K562 (cell line): ENCODE results near the gene TSPAN32. TPM values are rescaled to one million over a fixed set of nuclear protein-coding genes. Genes with fewer than 3 reads are reported as not detected.
A peak's percentile ranks its signal among the peaks of the same experiment; 100 is the strongest.

Source experiments
- BRCA1 ChIP-seq, 2 experiments: fragments of 450-650 bp in 1 of 2; sonication (generic) in 1 of 2; formaldehyde crosslinking in 1 of 2; IDR thresholded peaks; 2 replicates each; pipeline versions ENCODE4 v1.5.0 to v1.6.1; 2017 to 2020; ENCODE audit warnings: mild to moderate bottlenecking in 1 of 2, missing genetic modification reagents in 1 of 2
- CCAR2 ChIP-seq: fragments of 200-400 bp; formaldehyde crosslinking; IDR thresholded peaks from 2 replicates; pipeline ENCODE4 v1.6.1; 2017; ENCODE audit warnings: mild to moderate bottlenecking, low read depth, low read length
- CTBP1 ChIP-seq: fragments of 450-650 bp; IDR thresholded peaks from 2 replicates; pipeline ENCODE4 v1.6.1; 2016; ENCODE audit warnings: borderline replicate concordance
- DEAF1 ChIP-seq: fragments of 450-650 bp; formaldehyde crosslinking; IDR thresholded peaks from 2 replicates; pipeline ENCODE4 v1.4.0; 2020; ENCODE audit warnings: mild to moderate bottlenecking, moderate library complexity
- ETV5 ChIP-seq: sonication (generic); formaldehyde crosslinking; IDR thresholded peaks from 2 replicates; pipeline ENCODE4 v1.4.0; 2020; ENCODE audit warnings: low read depth, mild to moderate bottlenecking, missing genetic modification reagents
- HDAC1 ChIP-seq, 2 experiments: fragments of 450-650 bp; IDR thresholded peaks; 2 replicates each; pipeline ENCODE4 v1.6.1; 2016 to 2017; ENCODE audit warnings: inconsistent platforms in 1 of 2, mild to moderate bottlenecking in 1 of 2, moderate library complexity in 1 of 2
- HOXB6 ChIP-seq: fragments of 250-450 bp; sonication (Bioruptor Pico); IDR thresholded peaks from 2 replicates; pipeline ENCODE4 v1.5.1; 2022; ENCODE audit warnings: mild to moderate bottlenecking, borderline replicate concordance
- KDM5B ChIP-seq: fragments of 200-600 bp; sonication (generic); IDR thresholded peaks from 2 replicates; pipeline ENCODE4 v1.6.1; 2012; ENCODE audit warnings: low read depth, mild to moderate bottlenecking, moderate library complexity, low read length, control low read depth, inconsistent platforms; ENCODE audit not compliant: insufficient replicate concordance
- L3MBTL2 ChIP-seq: fragments of 450-650 bp; IDR thresholded peaks from 2 replicates; pipeline ENCODE4 v1.6.1; 2016; ENCODE audit warnings: mild to moderate bottlenecking, moderate library complexity
- PCBP1 ChIP-seq: fragments of 200-400 bp; formaldehyde crosslinking; IDR thresholded peaks from 2 replicates; pipeline ENCODE4 v1.6.1; 2018; ENCODE audit warnings: mild to moderate bottlenecking, low read depth, low read length; ENCODE audit not compliant: poor library complexity, severe bottlenecking
- SIN3A ChIP-seq, 2 experiments: fragments of 150-350 bp in 1 of 2; IDR thresholded peaks; 2 replicates each; pipeline ENCODE4 v1.6.1; 2011 to 2016; ENCODE audit warnings: borderline replicate concordance in 2 of 2, low read depth in 2 of 2, low read length in 2 of 2, mild to moderate bottlenecking in 2 of 2, moderate library complexity in 2 of 2; ENCODE audit not compliant: control insufficient read depth in 1 of 2
- SMARCC2 ChIP-seq: fragments of 450-650 bp; IDR thresholded peaks from 2 replicates; pipeline ENCODE4 v1.6.1; 2017; ENCODE audit warnings: antibody characterized with exemption, moderate library complexity, mild to moderate bottlenecking, low read depth
- SNIP1 ChIP-seq: fragments of 450-650 bp; IDR thresholded peaks from 2 replicates; pipeline ENCODE4 v1.7.1; 2017; ENCODE audit warnings: low read depth, mild to moderate bottlenecking
- TGIF2 ChIP-seq: sonication (generic); formaldehyde crosslinking; IDR thresholded peaks from 2 replicates; pipeline ENCODE4 v1.8.1; 2022; ENCODE audit warnings: mild to moderate bottlenecking, missing genetic modification reagents, moderate library complexity
- THAP12 ChIP-seq: fragments of 250-450 bp; sonication (Bioruptor Pico); IDR thresholded peaks from 2 replicates; pipeline ENCODE4 v1.9.0; 2021; ENCODE audit warnings: mild to moderate bottlenecking, inconsistent platforms
- ZBTB5 ChIP-seq: fragments of 450-650 bp; IDR thresholded peaks from 2 replicates; pipeline ENCODE4 v1.6.1; 2017; ENCODE audit warnings: antibody characterized with exemption
- ZFP1 ChIP-seq: fragments of 450-650 bp; formaldehyde crosslinking; IDR thresholded peaks from 2 replicates; pipeline ENCODE4 v1.4.0; 2020; ENCODE audit warnings: mild to moderate bottlenecking, mixed read lengths
- ZNF398 ChIP-seq: fragments of 250-450 bp; sonication (Bioruptor Pico); IDR thresholded peaks from 2 replicates; pipeline ENCODE4 v1.8.0; 2021; ENCODE audit warnings: moderate library complexity, mild to moderate bottlenecking, inconsistent platforms
- polyA plus RNA-seq, 8 experiments: library from polyadenylated mRNA; depleted of rRNA in 4 of 8; stranded (reverse) in 5 of 8; unstranded in 3 of 8; fragments of >200 nt; fragmentation: Nextera tagmentation in 2 of 8; fragmentation: Illumina TruSeq in 1 of 8; extraction: Ambion mirVana in 2 of 8; extraction: Trizol in 1 of 8; gene quantifications; 2 replicates each; pipeline versions ENCODE4 v1.2.1 to v1.2.3, GENCODE V29; 2011 to 2014; ENCODE audit warnings: inconsistent platforms in 1 of 8, missing spikeins in 1 of 8
- total RNA-seq, 7 experiments: library from RNA; depleted of rRNA in 6 of 7; stranded (reverse); fragments of >200 nt in 6 of 7; fragmentation: Illumina TruSeq in 2 of 7; extraction: Trizol in 2 of 7; gene quantifications; 2 replicates each; pipeline versions ENCODE4 v1.2.1 to v1.2.3, GENCODE V29; 2011 to 2021; ENCODE audit warnings: low replicate concordance in 1 of 7

The TSPAN32 gene
- total and polyA plus RNA-seq, 9 of the 15 experiments (the other 6 are each of a cell fraction or from before 2014, with no cell fraction given) = 0.21 to 7.3 (median 2.6) TPM

GRCh38 chr11:2303627-2304505 is 2.1 kb downstream of the TSPAN32 start (continued):
- TF ChIP-seq ZBTB5 = no peak
- no peak for TF ChIP-seq HOXB6
- TF ChIP-seq L3MBTL2 = peak; percentile 59
- TF ChIP-seq SIN3A (IDR thresholded peaks at IDR 0.05; ENCODE audit: borderline replicate concordance in 2 of 2, control insufficient read depth in 1 of 2, low read depth in 2 of 2, low read length in 2 of 2) = no peak
- TF ChIP-seq CTBP1 = peak; percentile 97
- TF ChIP-seq HDAC1 (IDR thresholded peaks at IDR 0.05) = peak; percentile 44 to 92; a peak in 2 of 4 replicates
- peak; percentile 77; the same call in 1 of the 2 replicates for TF ChIP-seq SMARCC2
- TF ChIP-seq PCBP1 = no peak
- TF ChIP-seq ETV5 (CRISPR knock-in tag) = peak; percentile 67; the same call in 1 of the 2 replicates
- TF ChIP-seq CCAR2 = 0 out of 2 replicates have a peak, but pooled peaks have one; percentile 68
- TF ChIP-seq THAP12 (CRISPR knock-in tag) = no peak
- TF ChIP-seq ZNF398 (CRISPR knock-in tag) = no peak
- TF ChIP-seq TGIF2 (CRISPR knock-in tag) = no peak
- no peak for TF ChIP-seq DEAF1 (CRISPR knock-in tag)
- no peak for TF ChIP-seq ZFP1 (CRISPR knock-in tag)
- TF ChIP-seq SNIP1 = no peak
- TF ChIP-seq KDM5B = peak; percentile 67
- TF ChIP-seq BRCA1 (IDR thresholded peaks at IDR 0.05) = no peak
- no peak for TF ChIP-seq BRCA1 (CRISPR knock-in tag; IDR thresholded peaks at IDR 0.05)
